Superior temporal gyrus (tissue), 1 donor: ENCODE measurements around the gene FSD2.
A peak's percentile ranks its signal among the peaks of the same experiment; 100 is the strongest.
"Not testable (repeated sequence)": the region's sequence is repeated elsewhere in the genome, so short reads cannot be mapped to it uniquely, and the experiment has no call there.

Source experiments
- DNase-seq: peaks from one replicate; pipeline ENCODE4 v3.0.0-alpha.2; 2016; ENCODE audit errors: extremely low spot score

The FSD2 gene

GRCh38 chr15:82798104-82798503 is 7.8 kb downstream of the FSD2 start:
- DNase-seq: no peak

GRCh38 chr15:82793737-82794136 is 12.1 kb downstream of the FSD2 start:
- DNase-seq: no peak

GRCh38 chr15:82792068-82792467 is 13.8 kb downstream of the FSD2 start:
- DNase-seq: no peak

- DNase-seq: no peak
Measured at GRCh38 chr15:82790321-82790720, 15.5 kb downstream of the FSD2 start.

- DNase-seq: no peak
Measured at GRCh38 chr15:82789491-82789890, 16.4 kb downstream of the FSD2 start.

GRCh38 chr15:82788496-82788895 is 17.4 kb downstream of the FSD2 start:
- no peak for DNase-seq

GRCh38 chr15:82781349-82781748 is 24.5 kb downstream of the FSD2 start:
- no peak for DNase-seq

- no peak for DNase-seq
Measured at GRCh38 chr15:82778755-82779154, 27.1 kb downstream of the FSD2 start.

GRCh38 chr15:82774496-82774895 is 31.4 kb downstream of the FSD2 start:
- no peak for DNase-seq

GRCh38 chr15:82771789-82772607 is 33.9 kb downstream of the FSD2 start:
- no peak for DNase-seq

GRCh38 chr15:82768414-82769054 is 37.3 kb downstream of the FSD2 start:
- no peak for DNase-seq

- DNase-seq: no peak
Measured at GRCh38 chr15:82767163-82767829, 38.6 kb downstream of the FSD2 start.

GRCh38 chr15:82766201-82766600 is 39.7 kb downstream of the FSD2 start:
- not testable (repeated sequence) for DNase-seq

GRCh38 chr15:82764740-82765139 is 41.1 kb downstream of the FSD2 start:
- no peak for DNase-seq

- DNase-seq: no peak
Measured at GRCh38 chr15:82764117-82764490, 41.8 kb downstream of the FSD2 start.

- no peak for DNase-seq
Measured at GRCh38 chr15:82763361-82764116, 42.3 kb downstream of the FSD2 start.

GRCh38 chr15:82751308-82751707 is 54.6 kb downstream of the FSD2 start:
- no peak for DNase-seq

GRCh38 chr15:82750831-82751180 is 55.1 kb downstream of the FSD2 start:
- no peak for DNase-seq

- DNase-seq: peak; percentile 99
Measured at GRCh38 chr15:82749951-82750830, 55.7 kb downstream of the FSD2 start.

- DNase-seq: no peak
Measured at GRCh38 chr15:82748315-82748714, 57.6 kb downstream of the FSD2 start.

- no peak for DNase-seq
Measured at GRCh38 chr15:82743810-82744209, 62.1 kb downstream of the FSD2 start.
